NCI-H1092 (cell line): Measurements from ENCODE around the gene SLC25A1.

ENCODE experiments used
- DNase-seq: peaks from one replicate; lab custom pipeline; 2025; lab: John Stamatoyannopoulos, UW

SLC25A1 gene

DNA sequence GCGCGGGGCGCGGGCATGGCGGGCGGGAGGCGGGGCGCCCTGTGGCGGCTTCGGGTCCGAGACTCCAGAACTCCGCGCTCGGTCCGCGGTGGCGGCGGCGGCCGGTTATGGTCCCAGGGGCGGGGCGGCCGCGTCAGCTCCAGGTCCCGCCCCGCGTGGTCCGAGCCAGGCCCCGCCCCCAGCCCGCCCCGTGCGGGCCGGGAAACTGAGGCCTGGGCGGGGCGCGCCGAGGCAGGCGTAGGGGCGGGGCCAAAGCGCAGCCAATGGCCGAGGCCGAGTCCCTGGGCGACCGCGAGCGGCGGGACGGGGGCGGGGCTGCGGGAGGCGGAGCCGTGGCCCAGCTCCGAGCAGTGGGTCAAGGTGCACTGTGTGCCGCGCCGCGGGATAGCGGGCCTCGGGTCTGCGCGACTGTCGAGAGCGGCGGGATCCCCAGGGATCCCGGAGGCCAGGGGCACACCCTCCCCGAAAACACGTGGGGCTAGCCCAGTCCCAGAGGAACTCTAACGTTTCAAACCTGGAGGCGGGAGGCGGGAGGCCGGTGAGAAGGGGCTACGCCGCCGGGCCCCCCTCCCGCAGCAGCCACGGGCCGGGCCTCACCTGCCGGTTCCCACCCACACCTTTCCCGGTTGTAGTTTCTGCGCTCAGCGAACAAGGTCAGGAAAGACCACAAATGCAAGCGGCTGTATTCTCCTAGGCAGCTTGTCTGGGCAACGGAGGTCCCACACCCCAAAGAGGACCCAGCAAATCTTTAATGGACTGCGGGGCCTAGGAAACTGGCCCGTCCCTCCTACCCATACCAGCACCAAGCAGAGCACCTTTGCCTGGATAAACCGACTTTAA lies at the start of gene SLC25A1:
Gene SLC25A1 (minus strand): TSS at position 80 of the 840 bp plus-strand sequence. CDS start 63 bp downstream, at position 17.
- DNase-seq = peak; percentile 68

GRCh38 chr22:19228179-19228578 lies 49.6 kb upstream of the SLC25A1 start:
- DNase-seq = no peak

DNA sequence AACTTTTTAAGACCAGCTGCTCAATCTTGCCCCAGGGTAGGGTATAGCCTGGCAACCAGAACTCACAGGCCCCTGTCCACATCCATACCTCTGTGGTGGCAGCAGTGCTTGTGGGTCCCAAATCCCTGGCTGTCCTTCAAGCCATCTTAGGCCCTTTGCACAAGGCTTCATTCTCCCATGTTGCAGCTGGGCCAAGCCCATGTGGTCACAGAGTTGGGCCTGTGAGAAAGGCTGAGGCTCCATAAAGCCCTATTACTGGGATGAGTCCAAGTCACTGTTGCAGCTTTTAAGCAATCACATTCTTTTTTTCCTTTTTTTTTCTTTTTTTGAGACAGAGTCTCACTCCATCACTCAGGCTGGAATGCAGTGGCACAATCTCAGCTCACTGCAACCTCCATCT lies 47.9 kb upstream of the SLC25A1 start:
- no peak for DNase-seq

- DNase-seq = no peak
Measured at GRCh38 chr22:19225560-19225959, 47.0 kb upstream of the SLC25A1 start.

DNA sequence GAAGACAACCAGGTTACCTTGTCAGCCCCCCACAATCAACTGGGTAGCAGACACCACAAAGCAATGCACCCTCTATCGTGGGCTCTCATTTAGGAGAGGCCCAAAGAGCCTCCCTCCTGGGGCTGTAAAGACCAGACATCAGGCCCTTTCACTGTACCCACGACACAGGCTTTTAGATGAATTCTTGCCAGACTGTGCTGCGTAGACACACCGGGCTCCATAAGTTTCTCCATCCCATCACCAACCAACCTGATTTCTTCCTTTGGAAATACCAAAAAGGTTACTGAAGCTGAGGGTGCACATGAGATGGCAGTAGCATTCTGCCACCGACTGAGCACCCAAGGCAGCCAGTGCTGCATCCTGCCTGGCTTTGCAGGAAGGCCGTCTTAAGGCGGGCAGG lies 46.4 kb upstream of the SLC25A1 start:
- DNase-seq = no peak

- no peak for DNase-seq
Measured at GRCh38 chr22:19224557-19224956, 46.0 kb upstream of the SLC25A1 start.

DNA sequence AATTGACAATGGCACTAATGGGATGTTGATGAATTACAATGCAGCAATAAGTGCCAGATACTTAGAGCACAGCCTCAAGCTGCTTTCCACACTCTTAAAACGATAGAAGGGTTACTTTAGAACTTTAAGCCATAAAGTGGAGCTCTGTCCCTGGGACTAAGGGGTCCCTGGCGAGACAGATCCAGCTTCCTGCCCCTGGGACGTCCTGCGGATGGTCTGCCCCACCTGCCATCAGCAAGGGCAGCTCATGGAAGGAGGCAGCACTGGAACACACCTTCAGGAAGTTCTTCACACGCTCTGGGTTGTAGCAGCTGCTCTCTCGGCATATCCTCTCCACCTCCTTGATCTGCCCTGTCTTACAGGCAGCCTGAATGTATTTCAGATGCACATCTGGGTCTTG lies 45.1 kb upstream of the SLC25A1 start:
- no peak for DNase-seq

- DNase-seq = no peak
Measured at GRCh38 chr22:19223110-19223509, 44.6 kb upstream of the SLC25A1 start.

GRCh38 chr22:19222242-19223005 lies 43.9 kb upstream of the SLC25A1 start:
- no peak for DNase-seq

DNA sequence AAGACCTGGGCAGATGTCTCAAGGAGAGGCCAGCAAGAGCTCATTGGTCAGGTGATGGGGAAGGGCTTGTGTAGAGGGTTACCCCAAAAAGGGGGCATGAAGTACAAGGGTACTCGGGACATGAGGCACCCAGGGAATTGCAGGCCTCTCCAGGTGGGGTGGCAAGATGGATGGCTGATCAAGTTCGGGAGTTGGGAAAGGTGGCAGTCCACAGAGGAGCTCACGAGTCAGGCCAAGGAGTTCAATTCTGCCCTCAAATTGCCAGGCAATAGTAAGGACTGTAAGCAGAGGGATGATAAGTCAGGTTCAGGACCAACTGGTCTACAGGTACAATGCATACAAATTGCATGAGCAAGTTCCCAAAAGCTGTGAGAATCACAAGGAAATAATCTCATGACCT lies 42.3 kb upstream of the SLC25A1 start:
- DNase-seq = no peak

- DNase-seq = no peak
Measured at GRCh38 chr22:19218541-19219233, 40.2 kb upstream of the SLC25A1 start.

DNA sequence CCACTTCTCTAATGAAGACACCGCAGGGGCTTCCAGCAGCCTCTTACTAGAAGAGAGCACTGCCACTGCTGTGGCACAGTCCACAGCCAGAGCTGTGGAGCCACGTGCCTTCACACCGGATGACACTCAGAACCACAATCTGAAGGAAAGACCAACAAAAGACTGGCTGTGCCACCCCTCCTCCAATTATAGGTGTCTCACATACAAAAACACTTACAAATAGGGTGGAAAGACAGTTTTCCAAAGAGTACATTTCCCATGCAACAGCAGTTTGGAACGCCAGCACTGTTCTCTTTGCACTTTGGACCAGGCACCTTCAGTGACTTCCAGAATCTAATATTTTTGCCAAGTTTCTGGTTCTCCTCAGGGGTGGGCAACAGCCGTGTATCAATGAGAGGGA lies 38.0 kb upstream of the SLC25A1 start:
- no peak for DNase-seq

DNA sequence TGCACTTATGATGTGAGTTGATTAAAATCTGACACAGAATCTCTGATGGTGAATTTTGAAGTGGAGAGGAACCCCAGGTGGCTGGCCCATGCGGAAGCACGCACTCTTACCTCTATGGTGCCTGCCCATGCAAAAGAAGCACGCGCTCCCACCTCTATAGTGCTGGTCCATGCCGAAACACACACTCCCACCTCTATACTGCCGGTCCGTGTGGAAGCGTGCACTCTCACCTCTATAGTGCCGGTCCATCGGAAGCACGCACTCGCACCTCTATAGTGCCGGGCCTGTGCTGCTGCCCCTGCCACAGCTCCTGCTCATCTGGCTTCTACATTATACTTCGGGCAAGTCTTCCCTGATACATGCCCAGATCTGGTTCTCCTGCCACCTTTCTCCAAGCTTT lies 36.8 kb upstream of the SLC25A1 start:
- DNase-seq = no peak

DNA sequence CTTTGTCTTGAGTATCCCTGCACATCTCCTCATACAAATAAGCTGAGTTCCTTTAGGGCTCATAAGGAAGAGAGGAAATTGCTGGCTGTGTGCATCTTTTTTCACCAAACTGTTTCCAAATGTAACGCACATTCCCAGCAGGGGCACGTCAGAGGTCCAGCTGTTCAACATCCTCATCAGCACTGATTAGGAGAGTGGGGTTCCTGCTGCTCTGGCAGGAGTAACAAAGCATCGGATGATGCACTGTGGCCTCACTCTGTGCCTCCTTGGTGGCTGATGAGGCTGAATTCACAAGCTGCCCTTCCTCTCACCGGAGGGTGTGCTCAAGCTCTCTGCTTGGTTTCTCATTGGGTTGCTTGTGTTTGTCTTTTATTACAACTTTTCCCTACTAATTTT lies 35.5 kb upstream of the SLC25A1 start:
- DNase-seq = no peak

DNA sequence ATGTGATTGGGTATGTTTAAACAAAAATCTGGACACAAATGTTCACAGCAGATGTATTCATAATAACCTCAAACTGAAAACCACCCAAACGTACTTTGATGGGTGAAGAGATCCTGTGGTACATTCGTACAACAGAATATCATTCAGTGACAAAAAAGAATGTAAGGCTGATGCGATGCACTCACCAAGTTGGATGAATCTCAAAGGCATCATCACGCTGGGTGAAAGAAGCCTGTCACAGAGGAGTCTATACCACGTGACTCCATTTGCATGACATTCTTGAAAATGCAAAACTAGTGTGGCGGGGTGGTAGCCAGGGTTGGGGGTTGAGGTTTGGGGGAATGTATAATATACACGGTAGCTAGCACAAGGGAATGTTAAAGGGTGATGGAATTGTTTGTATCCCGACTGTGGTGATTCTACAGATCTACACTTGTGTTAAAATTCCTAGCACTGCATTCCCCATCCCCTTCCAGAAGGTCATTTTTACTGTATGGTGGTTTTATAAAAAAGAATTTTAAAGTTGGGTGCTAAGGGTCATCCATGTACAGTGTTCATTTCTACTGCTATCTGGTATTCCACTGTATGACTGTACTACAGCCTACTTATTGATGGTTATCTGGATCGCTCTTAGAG lies 35.0 kb upstream of the SLC25A1 start:
- DNase-seq = no peak

- DNase-seq = no peak
Measured at GRCh38 chr22:19213001-19213400, 34.5 kb upstream of the SLC25A1 start.

GRCh38 chr22:19212302-19212870 lies 33.9 kb upstream of the SLC25A1 start:
- DNase-seq = no peak

DNA sequence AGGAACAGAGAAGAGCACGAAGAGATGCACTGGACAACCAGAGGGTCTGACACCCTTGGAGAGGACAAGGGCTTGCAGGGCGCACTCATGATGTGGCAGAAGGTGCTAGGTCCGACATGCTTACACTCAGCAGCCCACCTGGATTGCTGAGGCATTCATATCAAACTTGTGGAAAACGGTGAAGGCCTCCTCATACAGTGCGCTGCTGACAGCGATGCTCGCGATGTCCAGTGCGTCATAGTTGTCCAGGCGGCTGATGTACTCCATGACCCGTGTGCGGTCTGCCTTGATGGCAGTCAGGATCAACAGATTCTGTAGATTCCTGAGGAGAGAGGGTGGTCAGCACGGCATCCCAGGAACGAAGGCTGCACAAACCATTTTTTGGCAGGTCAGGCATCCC lies 31.7 kb upstream of the SLC25A1 start:
- DNase-seq = no peak

DNA sequence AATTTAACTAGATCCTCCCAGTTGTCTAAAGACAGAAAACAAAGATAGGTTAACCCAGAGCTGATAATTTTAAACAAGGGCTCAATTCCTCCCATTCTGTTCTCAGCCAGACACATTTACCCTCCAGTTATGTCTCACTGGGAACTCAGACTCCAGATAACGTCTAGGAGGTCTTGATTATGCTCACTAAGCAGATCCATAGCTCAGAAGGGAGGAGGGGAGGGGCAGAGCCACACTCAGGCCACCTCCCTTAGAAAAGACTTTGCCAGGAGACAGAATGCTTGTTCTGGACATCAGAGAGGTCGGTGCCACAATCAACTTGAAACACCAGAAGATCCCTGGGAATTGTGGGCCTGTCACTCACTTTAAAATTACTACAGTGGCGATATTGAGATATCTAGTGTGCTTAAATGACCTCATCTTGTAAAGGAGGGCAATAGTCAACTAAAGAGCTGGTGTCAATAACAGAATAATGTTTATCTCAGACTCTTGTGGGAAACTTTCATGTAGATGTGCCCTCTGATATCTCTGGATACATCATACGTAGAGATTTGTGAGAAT lies 29.8 kb upstream of the SLC25A1 start:
- no peak for DNase-seq

- DNase-seq = no peak
Measured at GRCh38 chr22:19207884-19208283, 29.3 kb upstream of the SLC25A1 start.

DNA sequence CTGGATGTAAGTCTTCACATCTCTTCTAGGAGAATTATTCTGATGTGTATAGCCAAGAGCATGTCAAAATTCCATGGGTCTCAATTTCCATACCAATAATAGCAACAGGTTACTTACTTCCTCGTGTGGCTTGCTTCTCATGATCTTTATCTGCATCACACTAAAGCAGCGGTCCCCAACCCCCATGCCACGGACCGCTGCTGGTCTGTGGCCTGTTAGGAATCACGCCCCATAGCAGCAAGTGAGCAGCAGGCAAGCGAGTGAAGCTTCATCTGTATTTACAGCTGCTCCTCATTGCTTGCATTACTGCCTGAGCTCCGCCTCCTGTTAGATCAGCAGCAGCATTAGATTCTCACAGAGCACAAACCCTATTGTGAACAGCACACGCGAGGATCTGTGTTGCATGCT lies 28.9 kb upstream of the SLC25A1 start:
- no peak for DNase-seq

GRCh38 chr22:19206287-19206686 lies 27.8 kb upstream of the SLC25A1 start:
- no peak for DNase-seq
